OCI-LY3 (cell line): Measurements from ENCODE around the gene SMTNL2.

ENCODE experiments used
- EZH2phosphoT487 ChIP-seq: fragments of 200-600 bp; shearing (Covaris generic); IDR thresholded peaks from 2 replicates; pipeline ENCODE4 v1.6.1; 2018; ENCODE audit warnings: antibody characterized with exemption, mixed run types, low read depth
- TF ChIP-seq, protein P1 (sequence below): fragments of 200-600, 300-600 bp; sonication (generic); IDR thresholded peaks from 2 replicates; pipeline ENCODE4 v1.5.1; 2014; ENCODE audit warnings: antibody characterized with exemption, low read length, low read depth

- TF ChIP-seq, protein P1, sequence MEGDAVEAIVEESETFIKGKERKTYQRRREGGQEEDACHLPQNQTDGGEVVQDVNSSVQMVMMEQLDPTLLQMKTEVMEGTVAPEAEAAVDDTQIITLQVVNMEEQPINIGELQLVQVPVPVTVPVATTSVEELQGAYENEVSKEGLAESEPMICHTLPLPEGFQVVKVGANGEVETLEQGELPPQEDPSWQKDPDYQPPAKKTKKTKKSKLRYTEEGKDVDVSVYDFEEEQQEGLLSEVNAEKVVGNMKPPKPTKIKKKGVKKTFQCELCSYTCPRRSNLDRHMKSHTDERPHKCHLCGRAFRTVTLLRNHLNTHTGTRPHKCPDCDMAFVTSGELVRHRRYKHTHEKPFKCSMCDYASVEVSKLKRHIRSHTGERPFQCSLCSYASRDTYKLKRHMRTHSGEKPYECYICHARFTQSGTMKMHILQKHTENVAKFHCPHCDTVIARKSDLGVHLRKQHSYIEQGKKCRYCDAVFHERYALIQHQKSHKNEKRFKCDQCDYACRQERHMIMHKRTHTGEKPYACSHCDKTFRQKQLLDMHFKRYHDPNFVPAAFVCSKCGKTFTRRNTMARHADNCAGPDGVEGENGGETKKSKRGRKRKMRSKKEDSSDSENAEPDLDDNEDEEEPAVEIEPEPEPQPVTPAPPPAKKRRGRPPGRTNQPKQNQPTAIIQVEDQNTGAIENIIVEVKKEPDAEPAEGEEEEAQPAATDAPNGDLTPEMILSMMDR, result no peak
- TF ChIP-seq EZH2phosphoT487, result no peak
Measured at GRCh38 chr17:4631431-4631830, 47.1 kb downstream of the SMTNL2 start.
